GM18951 (cell line): Measurements from ENCODE around the gene DIP2C.
"Not testable (repeated sequence)": the region's sequence is repeated elsewhere in the genome, so short reads cannot be mapped to it uniquely, and the experiment has no call there.

Source experiments
- POLR2A ChIP-seq: IDR thresholded peaks from 4 replicates; pipeline ENCODE4 v1.6.1; 2011; ENCODE audit warnings: mild to moderate bottlenecking; ENCODE audit not compliant: insufficient read length, insufficient read depth; ENCODE audit errors: extremely low read depth
- in situ Hi-C: fragments of 300-500 bp; cut with MboI; formaldehyde crosslinking; loops from one replicate; pipeline ENCODE4 v1.12.0; 2022; ENCODE audit warnings: low sequenced_read_pairs, mixed read lengths, inconsistent platforms; ENCODE audit not compliant: unreplicated experiment

The DIP2C gene

DNA sequence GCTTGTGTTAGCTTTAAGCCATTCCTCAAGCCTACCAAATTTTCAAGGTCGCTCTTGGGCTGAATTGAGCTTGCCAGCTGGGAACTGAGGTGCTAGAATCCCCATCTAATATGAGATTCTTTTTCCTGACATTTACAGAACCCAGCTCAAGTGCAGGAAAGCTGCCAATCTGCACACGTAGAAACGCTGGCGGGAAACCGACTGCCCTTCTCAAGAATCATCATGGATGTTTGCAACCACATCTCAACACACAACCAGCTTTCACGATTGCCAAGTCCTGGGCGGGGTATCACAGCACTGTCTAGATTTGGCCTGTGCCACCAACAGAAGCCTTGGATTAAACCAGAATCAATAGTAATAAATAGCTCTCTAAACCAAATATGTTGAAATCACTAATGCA is 203.7 kb downstream of the DIP2C start:
- in situ Hi-C loops = no loop called here

DNA sequence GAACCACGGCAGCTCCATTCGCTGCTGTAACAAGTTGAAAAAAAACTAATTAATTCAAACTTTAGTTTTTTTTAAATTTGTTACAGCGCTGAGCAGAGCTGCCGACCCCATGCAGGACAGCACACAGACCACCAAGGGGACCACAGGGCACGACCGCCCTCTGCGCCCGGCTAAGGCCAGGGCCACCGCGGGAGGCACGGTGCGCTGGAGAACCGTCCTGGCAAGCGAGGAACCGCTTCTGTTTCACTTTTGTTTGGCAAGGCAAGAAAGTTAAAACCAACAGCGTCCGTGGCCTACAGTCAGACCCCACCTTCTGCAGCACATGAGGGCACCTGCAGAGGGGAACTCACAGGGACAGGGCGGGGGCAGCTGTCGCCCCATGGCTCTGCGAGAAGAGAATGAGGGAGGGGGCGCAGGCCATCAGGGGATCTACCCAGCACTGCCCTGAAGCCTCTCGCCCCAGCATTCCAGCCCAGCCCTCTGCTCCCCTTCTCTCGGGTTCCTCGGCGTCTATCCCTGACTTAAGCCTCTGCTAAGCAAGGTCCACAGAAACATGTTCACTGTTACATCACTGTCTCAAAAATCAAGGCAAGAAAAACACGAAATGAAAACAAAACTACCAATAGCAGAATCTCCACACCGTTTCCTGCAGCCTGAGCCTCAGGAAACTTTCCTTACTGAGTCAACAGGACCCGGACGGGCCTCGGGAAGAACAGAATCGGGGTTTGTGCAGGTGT is 204.4 kb downstream of the DIP2C start:
- in situ Hi-C loops = no loop called here
- TF ChIP-seq POLR2A = peak; percentile 14

More for the DNA sequence above, 203.7 kb downstream of the DIP2C start:
- no peak for TF ChIP-seq POLR2A

DNA sequence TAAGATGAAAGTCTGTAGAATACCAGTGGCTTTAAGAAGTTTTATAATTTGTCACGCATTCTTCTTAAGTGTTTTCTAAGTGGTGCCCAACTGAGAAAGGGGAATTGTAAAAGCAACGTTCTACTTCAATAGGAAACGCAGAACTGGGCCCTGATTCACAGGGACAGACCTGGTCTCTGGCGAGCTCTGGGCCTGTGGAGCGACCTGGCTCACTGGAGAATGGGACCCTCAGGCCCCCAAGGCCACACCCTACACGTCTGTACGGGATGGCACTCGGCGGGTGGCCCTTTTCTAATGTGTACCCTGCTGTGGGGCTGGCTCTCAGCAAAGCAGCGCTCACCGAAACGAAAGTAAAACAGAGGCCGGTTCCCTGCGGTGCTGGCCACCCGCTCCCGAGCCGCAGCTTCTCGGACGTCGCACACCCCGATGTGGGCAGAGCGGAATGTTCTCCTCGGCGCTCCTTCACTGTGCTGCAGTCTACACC is 205.0 kb downstream of the DIP2C start:
- in situ Hi-C loops = no loop called here
- TF ChIP-seq POLR2A = no peak

DNA sequence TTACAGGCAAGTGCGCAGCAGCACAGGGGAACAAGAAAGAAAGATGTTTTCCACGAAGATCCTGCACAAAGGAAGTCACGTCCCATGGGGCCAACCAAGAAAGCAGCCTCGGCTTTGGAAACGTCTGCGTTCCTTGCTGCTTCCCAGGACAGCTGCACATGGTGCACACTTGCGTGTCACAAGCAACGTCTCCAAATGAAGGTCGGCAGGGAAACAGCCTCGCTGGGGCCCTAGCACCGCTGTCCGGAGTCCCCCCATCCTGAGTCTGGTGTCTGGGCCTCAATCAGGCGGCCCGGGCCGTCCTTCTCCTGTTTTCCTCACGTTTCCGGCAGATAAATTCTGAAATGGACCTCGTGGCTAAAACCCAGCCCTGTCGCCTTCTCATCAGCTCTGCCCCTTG is 206.2 kb downstream of the DIP2C start:
- no peak for TF ChIP-seq POLR2A
- in situ Hi-C loops = no loop called here

DNA sequence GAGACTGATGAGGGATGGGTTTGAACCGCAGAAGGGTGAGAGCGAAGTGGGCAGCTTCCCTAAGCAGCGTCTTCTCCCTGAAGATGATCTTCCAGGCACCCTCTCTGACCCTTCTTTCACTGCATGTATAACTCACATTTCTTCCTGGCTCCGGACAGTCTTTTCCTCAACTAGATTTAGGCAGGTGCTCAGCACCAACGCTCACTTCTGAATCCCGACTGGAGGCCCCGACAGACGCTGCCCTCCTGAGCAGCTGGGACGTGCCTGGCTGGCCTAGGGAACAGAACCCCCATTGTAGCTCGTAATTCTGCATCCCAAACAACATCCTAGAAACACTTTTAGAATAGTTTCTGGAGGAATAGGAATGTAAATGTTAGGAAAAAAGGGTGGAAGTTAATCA is 206.6 kb downstream of the DIP2C start:
- in situ Hi-C loops = no loop called here
- TF ChIP-seq POLR2A = no peak

DNA sequence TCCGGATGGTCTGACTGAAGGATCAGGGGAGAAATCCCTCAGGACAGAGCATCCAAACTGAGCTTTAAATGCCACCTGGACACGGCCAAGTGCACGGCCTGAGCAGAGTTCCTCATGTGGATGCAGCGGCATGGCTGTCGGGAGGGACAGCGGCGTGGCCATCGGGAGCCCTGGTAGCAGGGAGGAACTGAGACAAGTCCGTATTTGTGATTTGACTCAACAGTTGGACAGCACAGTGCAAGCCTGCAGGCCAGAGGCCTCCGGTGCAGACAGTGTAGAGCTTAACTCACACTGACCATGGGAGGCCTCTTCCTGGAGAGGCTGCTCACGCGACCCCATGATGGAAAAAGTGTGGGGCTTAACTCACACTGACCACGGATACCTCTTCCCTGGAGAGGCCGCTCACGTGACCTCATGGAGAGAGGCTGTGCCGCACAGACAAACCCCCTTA is 207.4 kb downstream of the DIP2C start:
- in situ Hi-C loops = no loop called here
- TF ChIP-seq POLR2A = no peak

DNA sequence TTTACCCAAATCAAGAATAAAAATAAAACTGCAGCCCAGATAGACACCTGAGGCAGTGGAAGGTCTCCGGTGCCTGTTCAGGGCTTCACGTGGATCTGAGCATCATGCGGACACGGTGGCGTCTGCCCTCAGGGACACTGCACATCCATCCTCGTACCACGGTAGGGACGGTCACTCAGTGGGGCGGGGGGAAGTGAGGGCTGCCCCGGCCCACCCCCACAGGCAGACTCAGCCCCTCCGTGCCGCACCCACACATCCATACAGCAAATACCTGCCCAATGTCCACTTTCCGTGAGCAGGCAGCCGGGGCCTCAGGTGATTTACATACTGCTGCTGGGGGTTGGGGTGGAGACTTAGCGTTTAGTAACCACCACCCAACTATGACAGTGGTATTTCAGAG is 207.8 kb downstream of the DIP2C start:
- TF ChIP-seq POLR2A = no peak
- in situ Hi-C loops = no loop called here

DNA sequence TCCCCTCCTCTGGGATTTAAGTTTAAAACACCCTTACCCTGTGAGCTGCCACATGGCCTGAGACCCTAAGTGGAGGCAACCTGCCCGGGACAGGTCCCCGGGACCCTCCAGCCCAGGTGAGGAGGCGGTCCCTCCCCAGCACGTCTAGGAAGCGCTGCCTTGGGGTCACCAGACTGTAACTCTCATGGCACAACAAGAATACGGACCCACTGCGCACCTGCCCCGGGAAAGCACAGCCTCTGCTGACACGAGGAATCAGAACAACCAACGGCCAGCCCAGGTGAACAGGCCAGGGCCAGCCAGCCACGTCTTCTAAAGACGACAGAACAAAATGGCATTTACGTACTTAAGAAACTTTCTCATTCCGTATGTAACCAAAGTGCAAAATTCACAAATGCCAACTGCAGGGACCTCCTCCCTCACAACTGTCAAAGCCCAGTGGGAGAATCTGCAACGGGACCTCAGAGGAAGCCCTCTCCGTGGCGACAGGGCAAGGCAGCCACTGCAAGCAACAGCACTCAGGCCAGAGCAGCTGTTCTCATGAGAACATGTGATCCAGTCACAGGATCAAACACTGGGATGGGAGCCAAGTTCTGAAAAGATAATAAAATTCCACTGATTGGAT is 208.4 kb downstream of the DIP2C start:
- TF ChIP-seq POLR2A = no peak
- in situ Hi-C loops = no loop called here

DNA sequence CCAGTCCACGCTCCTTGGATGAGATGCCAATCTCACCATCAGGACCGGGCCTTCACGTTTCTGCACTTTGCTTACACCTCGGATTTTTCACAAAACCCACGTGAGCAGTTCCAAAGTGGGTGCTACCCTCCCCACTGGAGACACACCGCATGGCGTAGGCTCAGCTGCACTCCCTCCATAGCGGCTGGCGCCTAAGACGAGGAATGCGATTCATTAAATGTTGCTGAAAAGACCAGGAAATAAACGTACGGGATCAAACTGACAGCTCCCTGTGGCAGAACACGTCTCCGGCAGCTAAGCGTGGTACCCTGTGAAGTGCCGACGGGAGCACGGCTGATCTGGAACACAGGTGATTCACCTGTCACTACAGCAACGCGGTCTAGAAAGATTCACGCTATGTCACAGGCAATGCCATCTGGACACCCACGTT is 209.0 kb downstream of the DIP2C start:
- TF ChIP-seq POLR2A = no peak
- in situ Hi-C loops = no loop called here

DNA sequence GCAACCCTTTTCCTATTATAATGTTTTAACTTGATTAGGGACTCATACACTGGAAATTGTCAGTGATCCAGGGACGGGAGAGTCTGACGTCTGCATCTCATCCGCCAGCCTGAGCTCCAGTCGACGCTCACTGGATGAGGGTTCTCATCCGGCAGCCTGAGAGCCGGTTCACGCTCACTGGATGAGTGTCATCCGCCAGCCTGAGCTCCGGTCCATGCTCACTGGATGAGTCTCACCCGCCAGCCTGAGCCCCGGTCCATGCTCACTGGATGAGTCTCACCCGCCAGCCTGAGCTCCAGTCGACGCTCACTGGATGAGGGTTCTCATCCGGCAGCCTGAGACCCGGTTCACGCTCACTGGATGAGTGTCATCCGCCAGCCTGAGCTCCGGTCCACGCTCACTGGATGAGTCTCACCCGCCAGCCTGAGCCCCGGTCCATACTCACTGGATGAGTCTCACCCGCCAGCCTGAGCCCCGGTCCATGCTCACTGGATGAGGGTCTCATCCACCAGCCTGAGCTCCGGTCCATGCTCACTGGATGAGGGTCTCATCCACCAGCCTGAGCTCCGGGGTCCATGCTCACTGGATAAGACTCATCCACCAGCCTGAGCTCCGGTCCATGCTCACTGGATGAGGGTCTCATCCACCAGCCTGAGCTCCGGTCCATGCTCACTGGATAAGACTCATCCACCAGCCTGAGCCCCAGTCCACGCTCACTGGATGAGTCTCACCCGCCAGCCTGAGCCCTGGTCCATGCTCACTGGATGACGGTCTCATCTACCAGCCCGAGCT is 209.6 kb downstream of the DIP2C start:
- in situ Hi-C loops = not testable (repeated sequence)

DNA sequence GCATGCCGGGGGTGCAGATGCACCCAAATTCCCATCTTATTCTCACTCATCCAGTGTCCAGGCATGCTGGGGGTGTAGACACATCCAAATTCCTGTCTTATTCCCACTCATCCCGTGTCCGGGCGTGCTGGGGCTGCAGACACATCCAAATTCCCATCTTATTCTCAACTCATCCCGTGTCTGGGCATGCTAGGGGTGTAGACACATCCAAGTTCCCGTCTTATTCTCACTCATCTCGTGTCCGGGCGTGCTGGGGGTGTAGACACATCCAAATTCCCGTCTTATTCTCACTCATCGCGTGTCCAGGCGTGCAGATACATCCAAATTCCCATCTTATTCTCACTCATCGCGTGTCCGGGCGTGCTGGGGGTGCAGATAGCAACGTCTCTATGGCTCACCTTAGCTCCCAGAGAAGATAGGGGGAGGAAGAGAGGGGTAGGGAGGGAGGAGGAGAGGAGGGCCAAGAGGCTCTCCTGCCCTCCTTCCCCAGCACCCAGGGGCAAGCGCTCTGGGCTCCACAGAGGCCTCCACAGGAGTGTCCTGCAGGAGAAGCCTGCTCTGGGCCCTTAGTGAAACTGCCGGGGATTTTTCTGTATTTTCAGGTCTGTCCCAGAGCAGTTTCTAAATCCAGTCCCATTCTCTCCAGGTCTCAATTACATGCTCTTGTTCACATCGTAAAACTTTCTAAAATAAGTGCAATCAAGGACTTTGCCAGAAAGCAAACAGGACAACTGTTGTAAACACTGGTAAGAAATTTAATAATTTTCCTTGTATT is 210.8 kb downstream of the DIP2C start:
- in situ Hi-C loops = no loop called here
- TF ChIP-seq POLR2A = no peak

DNA sequence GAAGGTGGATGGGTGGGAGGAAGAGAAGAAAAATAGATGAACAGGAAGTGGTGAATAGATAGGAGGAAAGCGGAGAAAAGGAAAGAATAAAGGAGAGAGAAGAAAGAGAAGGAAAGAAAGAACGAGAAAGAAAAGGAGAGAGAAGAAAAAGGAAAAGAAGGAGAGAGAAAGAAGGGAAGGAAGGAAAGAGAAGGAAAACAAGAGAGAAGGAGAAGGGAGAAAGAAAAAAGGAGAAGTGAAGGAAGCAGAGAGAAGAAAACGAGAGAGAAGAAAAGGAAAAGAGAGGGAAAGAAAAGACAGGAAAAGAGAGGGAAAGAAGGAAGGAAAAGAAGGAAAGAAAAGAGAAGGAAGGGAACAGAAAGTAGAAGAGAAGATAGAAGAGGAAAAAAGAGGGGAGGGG is 211.8 kb downstream of the DIP2C start:
- in situ Hi-C loops = no loop called here
- no peak for TF ChIP-seq POLR2A

DNA sequence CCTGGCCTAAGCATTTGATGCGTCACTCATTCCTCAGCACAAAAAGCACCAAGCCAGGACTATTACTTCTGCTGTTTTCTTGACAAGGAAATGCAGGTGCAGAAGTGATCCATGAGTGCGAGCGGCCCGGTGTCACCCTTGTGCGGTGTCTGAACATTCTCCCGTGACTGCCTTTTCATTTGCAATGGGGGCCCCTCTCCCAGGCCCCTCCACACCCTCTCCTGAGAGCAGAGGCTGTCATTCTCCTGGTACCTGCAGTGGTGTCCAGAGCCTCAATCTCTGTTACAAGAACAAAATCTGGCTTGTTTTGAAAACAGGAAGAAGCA is 213.1 kb downstream of the DIP2C start:
- TF ChIP-seq POLR2A = no peak
- in situ Hi-C loops = no loop called here

DNA sequence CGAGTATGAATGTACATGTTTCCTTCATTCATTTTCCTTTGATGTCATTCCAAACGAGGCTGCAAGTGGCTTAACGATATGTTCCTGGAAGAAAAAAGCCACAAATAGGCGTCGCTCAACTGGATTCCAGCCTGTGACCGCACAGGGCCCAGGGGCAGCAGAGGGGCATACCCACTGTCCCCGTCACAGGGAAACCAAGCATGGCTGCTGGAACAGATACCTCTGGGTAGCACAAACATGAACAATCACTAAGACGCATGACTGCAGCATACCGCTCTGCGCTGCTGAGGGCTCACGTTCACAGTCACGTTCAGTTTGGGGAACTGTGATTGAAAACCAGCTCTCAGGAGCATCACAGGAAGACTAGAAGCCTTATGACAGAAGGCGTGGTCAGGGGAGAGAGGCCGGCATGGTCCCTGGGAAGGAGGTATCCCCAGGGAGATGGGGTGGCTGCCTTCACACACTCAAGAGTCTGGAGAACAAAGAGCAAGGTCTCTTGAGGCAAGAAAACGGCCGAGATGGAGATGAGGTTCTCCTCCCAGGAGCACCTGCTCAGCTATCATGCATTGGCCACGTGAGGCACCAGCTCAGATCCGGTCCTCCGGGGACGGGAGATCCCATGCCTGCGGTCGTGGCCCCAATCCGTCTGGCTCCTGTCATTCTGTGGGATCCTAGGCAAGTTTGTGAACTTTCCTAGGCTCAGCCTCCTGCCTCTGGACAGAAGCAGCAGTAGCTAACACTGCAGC is 213.6 kb downstream of the DIP2C start:
- no peak for TF ChIP-seq POLR2A
- in situ Hi-C loops = no loop called here
